HG03095 (cell line): ENCODE data around the gene IKZF1.

Source experiments
- ATAC-seq: cut with Tn5 transposase; IDR thresholded peaks from one replicate; pipeline ENCODE4 v1.9.1; 2021; ENCODE audit warnings: moderate library complexity; ENCODE audit not compliant: unreplicated experiment

Gene IKZF1

DNA sequence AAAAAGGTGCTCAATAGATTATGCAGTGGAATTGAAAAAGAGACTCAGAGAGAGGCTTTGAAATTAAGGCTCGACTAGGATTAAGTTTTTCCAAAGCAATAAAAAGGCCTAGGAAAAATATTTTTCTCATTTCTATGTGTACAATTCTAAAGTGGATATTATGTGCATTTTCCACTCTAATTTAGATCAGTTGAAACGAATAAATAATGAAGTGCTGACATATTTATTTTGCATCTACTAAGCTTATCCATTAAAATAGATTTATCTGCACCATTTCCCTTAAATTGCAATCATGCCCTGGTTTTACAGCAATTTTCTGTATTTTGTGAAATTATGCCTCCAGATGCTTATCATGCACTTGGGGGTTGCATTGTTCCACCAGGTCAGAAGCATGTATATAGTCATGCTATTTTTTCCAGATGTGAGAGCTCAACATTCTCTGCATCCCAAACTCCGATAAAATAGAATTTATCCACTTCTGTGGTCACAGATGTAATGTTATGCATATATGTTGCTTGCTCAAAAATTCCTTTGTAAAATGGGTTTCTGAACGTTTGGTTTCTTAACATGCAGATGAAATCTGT is 127.3 kb downstream of the IKZF1 start:
- ATAC-seq = no peak

GRCh38 chr7:50436133-50436806 is 131.8 kb downstream of the IKZF1 start:
- no peak for ATAC-seq

GRCh38 chr7:50446542-50446960 is 142.0 kb downstream of the IKZF1 start:
- ATAC-seq = no peak

- ATAC-seq = peak; percentile 32
These were observed 144.3 kb downstream of the IKZF1 start for GRCh38 chr7:50448823-50449222.

DNA sequence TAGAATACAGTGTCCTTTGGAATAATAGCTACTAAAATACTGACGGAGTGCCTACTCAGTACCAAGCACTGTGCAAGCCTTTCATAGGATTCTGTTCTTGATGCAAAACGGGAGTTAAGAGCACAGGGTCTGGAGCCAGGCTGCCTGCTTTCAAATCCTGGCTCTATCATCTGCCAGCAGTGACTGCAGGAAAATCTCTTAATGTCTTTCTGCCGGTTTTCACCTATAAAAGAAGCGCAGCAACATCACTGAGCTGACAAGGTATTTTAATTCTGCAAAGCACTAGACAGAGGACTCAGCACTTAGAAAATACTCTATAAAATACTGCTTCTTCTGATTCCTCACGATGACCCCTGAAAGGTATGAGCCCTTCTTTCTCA is 145.0 kb downstream of the IKZF1 start:
- ATAC-seq = no peak

DNA sequence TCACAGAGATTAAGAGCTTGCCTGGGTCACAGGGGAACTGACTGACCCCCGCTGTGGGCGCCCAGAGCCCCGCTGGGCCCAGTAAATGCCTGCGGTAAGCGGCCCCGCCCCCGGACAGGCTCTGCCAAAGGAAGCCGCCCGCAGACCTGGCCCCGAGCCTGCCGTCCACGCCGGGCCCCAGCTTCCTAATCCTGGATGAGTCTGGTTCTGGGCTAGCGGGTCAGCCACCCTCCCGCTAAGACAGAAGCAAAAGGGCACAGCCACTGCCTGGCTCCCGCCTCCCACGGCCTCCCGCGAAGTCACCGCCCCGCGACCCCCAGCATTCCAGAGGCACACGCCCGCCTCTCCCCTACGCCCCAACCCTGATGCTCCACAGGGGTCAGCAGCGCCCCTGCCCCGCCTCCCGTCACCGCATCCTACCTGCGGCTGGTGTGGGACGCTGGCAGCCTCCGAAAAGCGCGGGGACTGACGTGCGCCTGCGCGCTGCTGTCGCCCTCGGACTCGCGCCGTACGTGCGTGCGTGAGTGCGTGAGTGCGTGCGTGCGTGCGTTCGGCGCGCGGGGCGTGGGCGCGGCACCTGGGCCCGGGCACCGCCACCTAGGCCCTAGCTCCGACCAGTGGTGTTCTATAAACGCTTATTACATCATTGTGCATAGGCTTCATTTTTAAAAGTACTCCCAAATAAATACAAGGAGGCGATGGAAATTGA is 145.5 kb downstream of the IKZF1 start, which contains the start of gene FIGNL1:
TSS of gene FIGNL1 (minus strand) at position 470 of the 709 bp plus-strand sequence. CDS start 3,063 bp downstream, outside the sequence.
- peak; percentile 76 for ATAC-seq

DNA sequence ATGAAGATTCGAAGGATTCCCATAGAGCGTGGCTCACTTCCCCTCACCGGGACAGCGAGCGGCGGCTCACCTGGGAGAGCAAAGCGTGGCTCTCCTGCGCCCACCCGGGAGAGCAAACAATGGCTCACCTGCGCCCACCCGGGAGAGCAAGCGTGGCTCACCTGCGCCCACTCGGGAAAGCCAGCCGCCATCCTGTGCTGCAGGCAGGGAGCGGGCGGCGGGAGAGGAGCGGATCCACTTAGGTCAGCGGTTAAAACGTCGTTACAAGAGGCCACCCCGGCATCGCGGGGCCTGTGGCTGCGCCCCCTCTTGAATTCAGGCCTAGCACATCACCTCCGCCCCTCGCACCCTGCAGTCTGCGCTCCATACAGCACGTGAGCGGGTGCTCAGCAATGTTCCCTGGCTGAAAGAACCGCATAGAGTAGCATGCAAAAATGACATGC is 146.1 kb downstream of the IKZF1 start:
- ATAC-seq = peak; percentile 11
